ENCODE measurements around the gene EPAS1. TPM values are rescaled to one million over a fixed set of nuclear protein-coding genes. Genes with fewer than 3 reads are reported as not detected.
A peak's percentile ranks its signal among the peaks of the same experiment; 100 is the strongest.

The EPAS1 gene
- total and polyA plus RNA-seq, 2 of the 8 experiments (the other 6 are each of a cell fraction or from before 2014, with no cell fraction given) = 2.0 to 4.9 TPM

- FAIRE-seq = no peak
- H3K79me2 ChIP-seq (ENCODE audit: control insufficient read depth in 1 of 2, insufficient read depth in 2 of 2, low read length in 2 of 2) = no peaks in the 10 kb centered on the region
- H2BK12ac ChIP-seq (ENCODE audit: low read depth, low read length) = no peak overlapping the region
- no peaks in the 10 kb centered on the region for H3K36me3 ChIP-seq (ENCODE audit: control insufficient read depth in 2 of 4, insufficient read depth in 4 of 4, low read length in 3 of 4)
- peaks cover 0 to 3% (median 1%) of the 10 kb centered on the region in 4 experiments; a peak in 2 of 7 replicates for H3K4me1 ChIP-seq (replicated peaks in 1 of 4; ENCODE audit: control insufficient read depth in 3 of 4, insufficient read depth in 4 of 4, low read length in 3 of 4)
- H3K4me2 ChIP-seq (ENCODE audit: insufficient read depth in 1 of 2, low read depth in 2 of 2, low read length in 2 of 2) = no peak overlapping the region
- H4K91ac ChIP-seq (replicated peaks; ENCODE audit: insufficient read length, low read length) = no peak overlapping the region
- H3K23me2 ChIP-seq (ENCODE audit: low read depth, low read length) = no peaks in the 10 kb centered on the region
- H3K79me1 ChIP-seq (ENCODE audit: low read depth, low read length) = no peaks in the 10 kb centered on the region
- no peak overlapping the region for H3K18ac ChIP-seq (ENCODE audit: extremely low read depth, low read length)
- TF ChIP-seq MAFK (IDR thresholded peaks at IDR 0.05; ENCODE audit: low read depth, low read length) (no peak), BCL11A (IDR thresholded peaks at IDR 0.05; ENCODE audit: low read depth in 2 of 2, low read length in 2 of 2) (no peak), SP2 (IDR thresholded peaks at IDR 0.05; ENCODE audit: low read length) (no peak), JUND (IDR thresholded peaks at IDR 0.05; ENCODE audit: low read length) (0 out of 2 replicates have a peak, but pooled peaks have one; percentile 49), ZNF274 (IDR thresholded peaks at IDR 0.05; ENCODE audit: borderline replicate concordance, extremely low read depth, low read length) (no peak), PHF8 (conservative IDR thresholded peaks at IDR 0.05; ENCODE audit: low read depth, low read length) (no peak), JUN (IDR thresholded peaks at IDR 0.05; ENCODE audit: low read depth, low read length) (no peak), SAP30 (IDR thresholded peaks at IDR 0.05; ENCODE audit: insufficient read depth, insufficient replicate concordance, low read length) (no peak)
- H3K56ac ChIP-seq (replicated peaks; ENCODE audit: insufficient read length, low read depth, low read length) = no peak overlapping the region
- no peak overlapping the region for H4K8ac ChIP-seq (ENCODE audit: extremely low read depth, insufficient read depth, low read length)
- H3K4me3 ChIP-seq (ENCODE audit: extremely low read depth in 1 of 4, insufficient read depth in 2 of 4, low read depth in 3 of 4, low read length in 4 of 4) = no peak overlapping the region
- no peak overlapping the region for H4K5ac ChIP-seq (ENCODE audit: insufficient read length, low read depth, low read length)
- H2BK120ac ChIP-seq (replicated peaks; ENCODE audit: low read depth, low read length) = no peak overlapping the region
- 83% methylated on average over 2 of the region's 2 CpGs; no CpG with 5 or more reads in 1 of the 2 experiments for WGBS, 2 experiments (ENCODE audit: extremely low coverage in 1 of 2, insufficient coverage in 1 of 2, insufficient read length in 1 of 2, insufficient replicate concordance in 2 of 2, low coverage in 1 of 2, low lambda C conversion rate in 2 of 2, missing lambda C conversion rate in 1 of 2)
- DNase-seq (ENCODE audit: low read depth in 1 of 2, low spot score in 2 of 2) = no peak
- no peak overlapping the region for H2AFZ ChIP-seq (ENCODE audit: low read length)
- no peaks in the 10 kb centered on the region; a peak in 1 of 7 replicates for H3K27me3 ChIP-seq (replicated peaks in 1 of 4; ENCODE audit: control insufficient read depth in 3 of 4, extremely low read depth in 1 of 4, insufficient read depth in 3 of 4, low read length in 3 of 4)
- CTCF ChIA-PET (ENCODE audit: partially characterized antibody) = interaction anchor here (1.1 to 1.7 kb wide), 3 partner anchors 11 to 27 kb away, joined by 3 to 4 read pairs (median 4); no protein-coding TSS in a partner anchor
- no peak overlapping the region for H3K27ac ChIP-seq (ENCODE audit: low read depth, low read length)
- H3K9ac ChIP-seq (replicated peaks in 1 of 4; ENCODE audit: extremely low read depth in 1 of 4, low read depth in 3 of 4, low read length in 3 of 4) = no peak overlapping the region
- H4K20me1 ChIP-seq (replicated peaks in 1 of 2; ENCODE audit: control insufficient read depth in 1 of 2, insufficient read depth in 2 of 2, low read length in 2 of 2) = peaks cover 0 to 1% of the 10 kb centered on the region in 2 experiments
- no peak overlapping the region for H3K14ac ChIP-seq (ENCODE audit: insufficient read length)
- no peak overlapping the region for H2AK5ac ChIP-seq (ENCODE audit: low read depth, low read length)
- no peaks in the 10 kb centered on the region for H3K9me3 ChIP-seq (ENCODE audit: insufficient read depth in 2 of 2, low read depth in 1 of 2, low read length in 1 of 2)
- H2BK15ac ChIP-seq (ENCODE audit: low read length) = no peak overlapping the region
- H2BK20ac ChIP-seq (ENCODE audit: low read length) = no peak overlapping the region
- no peak overlapping the region for H3K23ac ChIP-seq (ENCODE audit: insufficient read length)
- POLR2A ChIA-PET (ENCODE audit: partially characterized antibody) = no interaction called here
- no peak overlapping the region for H3K4ac ChIP-seq (replicated peaks; ENCODE audit: insufficient read length, low read depth, low read length)
- no peak overlapping the region for H2BK5ac ChIP-seq (ENCODE audit: low read depth, low read length)
Observed at GRCh38 chr2:46270384-46270783, 26.8 kb upstream of the EPAS1 start.
